Vagina (tissue), 2 donors: ENCODE measurements around the gene BDH1. TPM values are rescaled to one million over a fixed set of nuclear protein-coding genes. Genes with fewer than 3 reads are reported as not detected.

ENCODE experiments used
- DNase-seq, 2 donors: peaks; one replicate each; pipeline ENCODE4 v3.0.0-alpha.2; 2017; ENCODE audit errors: extremely low spot score in 2 of 2
- H3K27ac ChIP-seq: fragments of 200-600 bp; sonication (generic); one replicate; pipeline ENCODE4 v1.5.1; 2019
- H3K27me3 ChIP-seq: fragments of 200-600 bp; sonication (generic); one replicate; pipeline ENCODE4 v1.5.1; 2019
- H3K36me3 ChIP-seq, 2 donors: fragments of 200-600 bp; sonication (generic); one replicate each; pipeline ENCODE4 v1.5.1; 2017 to 2019
- H3K4me1 ChIP-seq: fragments of 200-600 bp; sonication (generic); one replicate; pipeline ENCODE4 v1.5.1; 2019
- H3K4me3 ChIP-seq, 2 donors: fragments of 200-600 bp; sonication (generic); 1 replicate in 1 of 2; 2 replicates in 1 of 2; pipeline ENCODE4 v1.5.1; 2016 to 2019
- H3K9me3 ChIP-seq: fragments of 200-600 bp; sonication (generic); one replicate; pipeline ENCODE4 v1.5.1; 2019
- POLR2A ChIP-seq, 2 donors: fragments of 450-650 bp; IDR thresholded peaks; one replicate each; pipeline ENCODE4 v1.6.1; 2017; ENCODE audit warnings: antibody characterized with exemption in 2 of 2, mild to moderate bottlenecking in 2 of 2, moderate library complexity in 2 of 2
- POLR2AphosphoS5 ChIP-seq, 2 donors: sonication (generic); formaldehyde crosslinking; IDR thresholded peaks; one replicate each; pipeline ENCODE4 v1.9.0; 2017; ENCODE audit warnings: antibody characterized with exemption in 2 of 2, mild to moderate bottlenecking in 2 of 2, low read depth in 1 of 2; ENCODE audit not compliant: insufficient read depth in 1 of 2
- intact Hi-C: fragments of 100-400 bp; cut with DNase I; formaldehyde crosslinking; loops from one replicate; pipeline ENCODE4 v1.15.1; 2023
- total RNA-seq: library from RNA; depleted of rRNA; stranded (reverse); fragments of >200 nt; gene quantifications from one replicate; pipeline ENCODE4 v1.2.3, GENCODE V29; 2016
- TF ChIP-seq, protein P1 (sequence below), 3 experiments: fragments of 450-650 bp in 2 of 3; fragments of 200-600 bp in 1 of 3; sonication (generic) in 1 of 3; IDR thresholded peaks; one replicate each; pipeline ENCODE4 v1.5.1; 2017 to 2019; ENCODE audit warnings: antibody characterized with exemption in 3 of 3, mild to moderate bottlenecking in 2 of 3, moderate library complexity in 2 of 3

The BDH1 gene
- total RNA-seq, 1 donor from 2014 or later: 30.2 TPM

DNA sequence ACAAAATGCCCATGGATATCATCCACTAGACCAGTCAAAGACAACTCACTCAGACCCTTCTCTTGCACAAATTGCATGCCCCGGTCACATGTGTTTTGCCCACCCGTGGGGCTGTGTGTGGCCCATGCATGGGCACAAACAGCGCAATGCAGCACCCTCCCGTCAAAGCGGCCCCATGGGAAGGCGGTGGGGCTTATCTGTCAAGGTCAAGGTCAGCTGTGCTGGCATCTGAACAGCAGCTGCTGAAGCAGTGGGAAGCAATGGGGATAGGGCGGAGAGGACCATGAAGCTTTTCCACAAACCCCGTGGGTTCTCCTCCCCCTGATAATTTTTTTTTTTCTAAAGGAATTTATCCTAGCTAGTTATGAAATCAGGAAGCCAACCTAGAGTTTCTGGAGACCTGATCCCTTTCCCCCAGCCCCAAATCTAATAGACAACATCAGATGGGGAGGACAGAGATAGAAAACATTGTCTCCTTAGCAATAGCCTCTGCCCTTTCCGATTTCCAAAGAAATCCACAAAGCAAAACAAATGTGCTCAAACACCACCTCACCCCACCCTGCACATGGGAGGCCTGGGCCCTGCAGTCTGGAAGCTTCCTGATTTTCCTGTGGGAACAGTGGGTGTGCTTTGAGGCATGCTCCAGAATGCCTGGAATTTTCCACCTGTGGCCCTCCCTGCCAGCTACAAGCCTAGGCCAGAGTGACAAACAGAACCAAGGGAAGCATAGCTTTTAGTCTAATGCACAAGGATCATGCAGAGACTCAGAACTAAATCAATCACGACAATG, 84.4 kb downstream of the BDH1 start:
- intact Hi-C loops: no loop called here
- Histone ChIP-seq H3K4me3 (no peak overlapping the region), H3K27me3 (no peaks in the 10 kb centered on the region), H3K36me3 (no peaks in the 10 kb centered on the region), H3K9me3 (no peaks in the 10 kb centered on the region), H3K27ac (no peak overlapping the region), H3K4me1 (peaks cover 26% of the 10 kb centered on the region)
- TF ChIP-seq POLR2A (IDR thresholded peaks at IDR 0.05) (no peak), POLR2AphosphoS5 (IDR thresholded peaks at IDR 0.05; ENCODE audit: insufficient read depth in 1 of 2, low read depth in 1 of 2) (no peak)
- TF ChIP-seq, protein P1, sequence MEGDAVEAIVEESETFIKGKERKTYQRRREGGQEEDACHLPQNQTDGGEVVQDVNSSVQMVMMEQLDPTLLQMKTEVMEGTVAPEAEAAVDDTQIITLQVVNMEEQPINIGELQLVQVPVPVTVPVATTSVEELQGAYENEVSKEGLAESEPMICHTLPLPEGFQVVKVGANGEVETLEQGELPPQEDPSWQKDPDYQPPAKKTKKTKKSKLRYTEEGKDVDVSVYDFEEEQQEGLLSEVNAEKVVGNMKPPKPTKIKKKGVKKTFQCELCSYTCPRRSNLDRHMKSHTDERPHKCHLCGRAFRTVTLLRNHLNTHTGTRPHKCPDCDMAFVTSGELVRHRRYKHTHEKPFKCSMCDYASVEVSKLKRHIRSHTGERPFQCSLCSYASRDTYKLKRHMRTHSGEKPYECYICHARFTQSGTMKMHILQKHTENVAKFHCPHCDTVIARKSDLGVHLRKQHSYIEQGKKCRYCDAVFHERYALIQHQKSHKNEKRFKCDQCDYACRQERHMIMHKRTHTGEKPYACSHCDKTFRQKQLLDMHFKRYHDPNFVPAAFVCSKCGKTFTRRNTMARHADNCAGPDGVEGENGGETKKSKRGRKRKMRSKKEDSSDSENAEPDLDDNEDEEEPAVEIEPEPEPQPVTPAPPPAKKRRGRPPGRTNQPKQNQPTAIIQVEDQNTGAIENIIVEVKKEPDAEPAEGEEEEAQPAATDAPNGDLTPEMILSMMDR (IDR thresholded peaks at IDR 0.05): no peak
- DNase-seq: no peak

DNA sequence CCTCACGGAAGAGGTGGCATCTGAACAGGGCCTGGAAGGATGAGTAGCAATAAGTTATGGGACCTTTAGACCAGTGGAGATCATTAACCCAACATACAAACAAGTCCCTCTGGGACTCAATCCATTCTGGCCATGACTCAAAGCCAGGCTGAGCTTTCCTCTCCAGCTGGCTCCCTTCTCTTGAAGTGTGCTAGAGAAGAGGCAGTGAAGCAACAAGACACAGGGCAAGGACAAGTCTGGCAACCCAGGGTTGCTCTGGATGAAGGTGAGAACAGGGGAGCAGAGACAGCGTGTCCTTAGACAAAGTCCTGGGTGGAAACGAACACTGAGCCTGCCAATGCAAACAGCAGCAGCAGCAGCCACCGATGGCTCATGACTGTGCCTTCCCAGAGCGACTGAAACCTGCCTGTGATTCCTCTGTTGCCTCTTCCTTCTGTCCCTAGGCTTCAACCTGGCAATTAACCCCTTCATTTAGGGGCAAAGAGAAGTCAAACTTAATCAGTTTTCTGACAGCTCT, 86.8 kb downstream of the BDH1 start:
- no peaks in the 10 kb centered on the region for H3K9me3 ChIP-seq
- intact Hi-C loops: no loop called here
- DNase-seq: no peak
- H3K4me3 ChIP-seq: no peak overlapping the region
- no peaks in the 10 kb centered on the region for H3K27me3 ChIP-seq
- H3K27ac ChIP-seq: no peak overlapping the region
- peaks cover 33% of the 10 kb centered on the region for H3K4me1 ChIP-seq
- TF ChIP-seq POLR2AphosphoS5 (IDR thresholded peaks at IDR 0.05; ENCODE audit: insufficient read depth in 1 of 2, low read depth in 1 of 2) (no peak), POLR2A (IDR thresholded peaks at IDR 0.05) (no peak)
- TF ChIP-seq, protein P1 (IDR thresholded peaks at IDR 0.05): no peak
- H3K36me3 ChIP-seq: no peaks in the 10 kb centered on the region

DNA sequence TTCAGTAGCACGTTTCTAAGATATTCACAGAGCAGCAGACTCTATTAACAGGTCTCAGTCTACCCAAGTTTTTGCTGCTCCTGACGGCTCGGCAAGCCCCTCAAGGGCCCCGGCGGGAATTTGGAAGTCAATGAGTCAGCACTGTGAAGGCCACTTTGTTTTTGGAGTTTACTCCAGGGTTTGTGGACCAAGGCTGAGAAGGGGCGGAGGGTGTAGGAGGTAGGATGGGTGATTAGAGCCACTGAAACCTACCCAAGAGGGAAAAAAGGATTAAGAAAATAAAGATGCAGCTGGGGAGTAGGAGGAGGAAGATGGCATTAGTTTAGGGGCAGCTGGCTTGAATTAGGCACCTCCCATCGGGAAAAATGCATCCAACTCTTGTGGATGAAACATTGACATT, 87.6 kb downstream of the BDH1 start:
- TF ChIP-seq, protein P1 (IDR thresholded peaks at IDR 0.05): no peak
- TF ChIP-seq POLR2A (IDR thresholded peaks at IDR 0.05) (no peak), POLR2AphosphoS5 (IDR thresholded peaks at IDR 0.05; ENCODE audit: insufficient read depth in 1 of 2, low read depth in 1 of 2) (no peak)
- intact Hi-C loops: no loop called here
- Histone ChIP-seq H3K4me3 (no peak overlapping the region), H3K27me3 (no peaks in the 10 kb centered on the region), H3K36me3 (no peaks in the 10 kb centered on the region), H3K4me1 (peaks cover 33% of the 10 kb centered on the region), H3K27ac (no peak overlapping the region), H3K9me3 (no peaks in the 10 kb centered on the region)
- DNase-seq: no peak

DNA sequence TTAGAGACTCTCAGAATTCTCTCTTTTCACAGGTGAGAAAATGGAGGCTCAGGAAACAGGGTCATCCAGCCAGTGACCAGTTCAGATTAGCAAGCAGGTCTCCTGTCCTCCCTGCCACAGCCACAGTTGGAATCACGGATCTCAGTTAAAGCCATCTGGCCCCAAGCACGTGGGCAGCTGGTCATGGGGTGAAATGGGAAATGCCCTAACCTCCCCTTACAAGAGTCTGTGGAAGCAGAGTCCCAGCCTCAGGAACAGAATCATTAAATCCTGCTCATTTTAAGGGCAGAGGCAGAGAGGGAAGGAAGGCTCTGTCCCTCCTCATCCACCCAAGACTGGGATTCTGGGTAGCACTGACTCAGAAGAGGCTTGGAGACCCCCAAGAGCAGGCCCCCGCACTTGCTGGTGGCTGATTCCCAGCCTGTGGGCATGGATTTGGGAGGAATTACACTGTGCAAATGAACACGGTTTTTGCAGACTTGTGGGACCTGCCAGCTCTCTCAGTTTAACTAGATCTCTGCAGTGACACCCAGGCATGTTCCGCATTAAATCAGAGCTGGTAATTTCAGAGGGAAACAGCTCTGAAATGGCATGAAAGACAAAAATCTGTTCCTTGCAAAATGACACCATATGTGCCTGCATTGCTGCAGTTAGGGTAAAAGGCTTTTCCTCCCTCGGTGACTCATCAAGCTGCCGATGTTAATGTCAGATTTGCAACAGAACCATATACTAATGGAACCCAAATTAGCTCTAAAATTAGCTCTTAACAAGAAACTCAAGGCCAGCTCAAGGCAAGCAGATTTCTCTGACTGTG, 89.0 kb downstream of the BDH1 start:
- H3K36me3 ChIP-seq: no peaks in the 10 kb centered on the region
- H3K27ac ChIP-seq: peak overlapping the region; percentile 57
- no peaks in the 10 kb centered on the region for H3K27me3 ChIP-seq
- no peak for DNase-seq
- H3K9me3 ChIP-seq: no peaks in the 10 kb centered on the region
- TF ChIP-seq, protein P1 (IDR thresholded peaks at IDR 0.05): no peak
- TF ChIP-seq POLR2A (IDR thresholded peaks at IDR 0.05) (no peak), POLR2AphosphoS5 (IDR thresholded peaks at IDR 0.05; ENCODE audit: insufficient read depth in 1 of 2, low read depth in 1 of 2) (no peak)
- peaks cover 33% of the 10 kb centered on the region for H3K4me1 ChIP-seq
- H3K4me3 ChIP-seq: no peak overlapping the region
- intact Hi-C loops: no loop called here
